Stimulated activated CD8-positive, alpha-beta memory T cell treated with anti-CD3 and anti-CD28 coated beads, Interleukin-12 subunit alpha, Interleukin-12 subunit beta, amount 100 ng/mL, for 24 hours (primary cell): ENCODE results near the gene BCAM.

Source experiments
- DNase-seq: peaks from one replicate; pipeline ENCODE4 v3.0.0-alpha.2; 2020; ENCODE audit errors: extremely low read depth

Gene BCAM

GRCh38 chr19:44792281-44792680 lies 16.6 kb upstream of the BCAM start:
- no peak for DNase-seq

GRCh38 chr19:44794610-44795009 lies 14.3 kb upstream of the BCAM start:
- no peak for DNase-seq

GRCh38 chr19:44795398-44795987 lies 13.4 kb upstream of the BCAM start:
- DNase-seq = no peak

GRCh38 chr19:44796701-44797115 lies 12.2 kb upstream of the BCAM start:
- DNase-seq = no peak

- no peak for DNase-seq
Measured at GRCh38 chr19:44799627-44800346, 9.1 kb upstream of the BCAM start.

- DNase-seq = peak; percentile 55
Measured at GRCh38 chr19:44800461-44800860, 8.4 kb upstream of the BCAM start.

- no peak for DNase-seq
Measured at GRCh38 chr19:44803442-44804428, 5.2 kb upstream of the BCAM start.

- no peak for DNase-seq
Measured at GRCh38 chr19:44806291-44806690, 2.6 kb upstream of the BCAM start.

- no peak for DNase-seq
Measured at GRCh38 chr19:44807162-44807561, 1.7 kb upstream of the BCAM start.

GRCh38 chr19:44807652-44808462 lies 1.0 kb upstream of the BCAM start:
- DNase-seq = no peak

- DNase-seq = no peak
Measured at GRCh38 chr19:44809577-44810233, 802 bp downstream of the BCAM start.

GRCh38 chr19:44810234-44811121 lies 1.6 kb downstream of the BCAM start:
- no peak for DNase-seq

GRCh38 chr19:44811122-44811419 lies 2.2 kb downstream of the BCAM start:
- no peak for DNase-seq

GRCh38 chr19:44812142-44812718 lies 3.3 kb downstream of the BCAM start:
- no peak for DNase-seq

GRCh38 chr19:44813070-44813840 lies 4.4 kb downstream of the BCAM start:
- DNase-seq = no peak

- no peak for DNase-seq
Measured at GRCh38 chr19:44813841-44814470, 5.1 kb downstream of the BCAM start.

GRCh38 chr19:44814517-44814916 lies 5.6 kb downstream of the BCAM start:
- DNase-seq = no peak

GRCh38 chr19:44816301-44816700 lies 7.4 kb downstream of the BCAM start:
- DNase-seq = no peak
